HFFc6 (cell line): ENCODE data around the gene RTP4. TPM values are rescaled to one million over a fixed set of nuclear protein-coding genes. Genes with fewer than 3 reads are reported as not detected.

ENCODE experiments used
- DNase-seq: peaks from one replicate; pipeline ENCODE4 v3.0.0-alpha.2; 2018
- H3K27ac Mint-ChIP-seq: 2 replicates; pipeline ENCODE4 v1.8.0; 2020; ENCODE audit warnings: mild to moderate bottlenecking, mixed read lengths
- H3K27me3 Mint-ChIP-seq: 2 replicates; pipeline ENCODE4 v1.8.0; 2021; ENCODE audit warnings: mild to moderate bottlenecking, moderate library complexity, mixed read lengths; ENCODE audit not compliant: insufficient read depth
- H3K36me3 Mint-ChIP-seq: 2 replicates; pipeline ENCODE4 v1.8.0; 2021; ENCODE audit warnings: low read depth, mixed read lengths
- H3K4me1 Mint-ChIP-seq: 2 replicates; pipeline ENCODE4 v1.8.0; 2020; ENCODE audit warnings: low read depth, mixed read lengths
- H3K4me3 Mint-ChIP-seq: 2 replicates; pipeline ENCODE4 v1.8.0; 2020; ENCODE audit warnings: mild to moderate bottlenecking, moderate library complexity, mixed read lengths
- H3K9me3 Mint-ChIP-seq: 2 replicates; pipeline ENCODE4 v1.8.0; 2020; ENCODE audit warnings: mild to moderate bottlenecking, mixed read lengths
- total RNA-seq, 6 experiments: library from RNA; stranded (reverse); fragmentation: NEBNext Ultra II Directional; extraction: Animal tissue kit (Norgen Biotek cat#: 25700); gene quantifications; 2 replicates in 1 of 6; 3 replicates in 5 of 6; pipeline ENCODE4 v1.2.3, GENCODE V29; 2021
- TF ChIP-seq, protein P1 (sequence below): fragments of 200-600 bp; sonication (generic); IDR thresholded peaks from 2 replicates; pipeline ENCODE4 v1.5.0; 2021; ENCODE audit warnings: antibody characterized with exemption, mild to moderate bottlenecking

RTP4 gene
- total RNA-seq, 6 experiments from 2014 or later, result 0.13 TPM; not detected in 5

DNA sequence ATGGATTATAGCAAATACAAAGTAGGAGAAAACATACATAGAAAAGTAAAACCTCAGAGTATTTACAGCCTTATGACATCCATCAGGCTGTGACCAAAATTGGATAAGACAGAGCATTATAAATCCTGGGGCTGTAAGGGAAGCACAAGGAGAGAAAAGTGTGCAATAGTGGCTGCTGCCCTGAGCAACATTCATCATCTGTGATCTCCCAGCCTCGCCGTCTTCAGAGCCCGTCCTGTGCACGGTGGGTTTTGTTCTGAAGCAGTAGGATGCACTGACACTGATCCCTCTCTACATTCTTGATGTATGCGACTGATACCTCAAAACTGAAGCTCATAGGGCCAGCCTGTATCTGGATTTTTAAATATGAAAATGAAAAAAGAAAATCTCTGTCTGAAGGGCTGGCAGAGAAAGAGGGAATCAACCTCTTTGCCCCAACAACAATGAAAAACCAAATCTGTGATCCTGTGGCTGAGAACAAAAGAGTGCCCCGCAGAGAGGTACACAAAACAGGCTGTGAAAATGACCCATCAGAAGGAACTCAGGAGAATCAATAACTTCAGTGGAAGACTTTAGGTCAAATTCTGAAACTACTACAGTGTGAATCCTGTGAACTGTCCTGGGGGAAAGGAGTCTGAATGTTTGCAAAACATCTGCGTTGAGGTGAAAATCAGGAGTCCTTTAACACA is 8.2 kb upstream of the RTP4 start:
- TF ChIP-seq, protein P1, sequence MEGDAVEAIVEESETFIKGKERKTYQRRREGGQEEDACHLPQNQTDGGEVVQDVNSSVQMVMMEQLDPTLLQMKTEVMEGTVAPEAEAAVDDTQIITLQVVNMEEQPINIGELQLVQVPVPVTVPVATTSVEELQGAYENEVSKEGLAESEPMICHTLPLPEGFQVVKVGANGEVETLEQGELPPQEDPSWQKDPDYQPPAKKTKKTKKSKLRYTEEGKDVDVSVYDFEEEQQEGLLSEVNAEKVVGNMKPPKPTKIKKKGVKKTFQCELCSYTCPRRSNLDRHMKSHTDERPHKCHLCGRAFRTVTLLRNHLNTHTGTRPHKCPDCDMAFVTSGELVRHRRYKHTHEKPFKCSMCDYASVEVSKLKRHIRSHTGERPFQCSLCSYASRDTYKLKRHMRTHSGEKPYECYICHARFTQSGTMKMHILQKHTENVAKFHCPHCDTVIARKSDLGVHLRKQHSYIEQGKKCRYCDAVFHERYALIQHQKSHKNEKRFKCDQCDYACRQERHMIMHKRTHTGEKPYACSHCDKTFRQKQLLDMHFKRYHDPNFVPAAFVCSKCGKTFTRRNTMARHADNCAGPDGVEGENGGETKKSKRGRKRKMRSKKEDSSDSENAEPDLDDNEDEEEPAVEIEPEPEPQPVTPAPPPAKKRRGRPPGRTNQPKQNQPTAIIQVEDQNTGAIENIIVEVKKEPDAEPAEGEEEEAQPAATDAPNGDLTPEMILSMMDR, result no peak
- Mint-ChIP-seq H3K4me3 (no peak overlapping the region), H3K4me1 (no peaks in the 10 kb centered on the region), H3K27ac (no peak overlapping the region), H3K9me3 (no peaks in the 10 kb centered on the region), H3K36me3 (no peaks in the 10 kb centered on the region), H3K27me3 (peaks cover 9% of the 10 kb centered on the region)
- DNase-seq, result no peak

DNA sequence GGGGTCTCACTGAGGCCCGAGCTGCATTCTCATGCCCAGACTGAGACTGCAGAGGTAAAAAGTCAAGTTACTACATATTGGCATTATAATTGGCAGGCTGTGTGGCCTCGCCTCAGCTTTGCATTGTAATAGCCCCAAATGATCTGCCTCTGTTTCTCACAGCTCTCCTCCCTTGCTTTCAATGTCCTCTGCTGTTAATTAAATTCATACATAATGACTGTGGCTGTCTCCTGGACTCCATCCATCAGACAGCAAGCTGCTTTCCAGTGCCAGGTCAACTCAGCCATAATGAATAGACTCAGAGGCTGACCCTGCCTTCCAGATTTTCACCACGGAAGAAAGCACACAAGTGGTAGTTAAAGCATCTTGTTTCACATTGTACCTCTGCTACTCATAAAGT is 7.6 kb upstream of the RTP4 start:
- Mint-ChIP-seq H3K9me3 (no peaks in the 10 kb centered on the region), H3K27ac (no peak overlapping the region), H3K4me1 (no peaks in the 10 kb centered on the region), H3K4me3 (no peak overlapping the region), H3K27me3 (peaks cover 9% of the 10 kb centered on the region), H3K36me3 (no peaks in the 10 kb centered on the region)
- no peak for DNase-seq
- TF ChIP-seq, protein P1, result no peak

DNA sequence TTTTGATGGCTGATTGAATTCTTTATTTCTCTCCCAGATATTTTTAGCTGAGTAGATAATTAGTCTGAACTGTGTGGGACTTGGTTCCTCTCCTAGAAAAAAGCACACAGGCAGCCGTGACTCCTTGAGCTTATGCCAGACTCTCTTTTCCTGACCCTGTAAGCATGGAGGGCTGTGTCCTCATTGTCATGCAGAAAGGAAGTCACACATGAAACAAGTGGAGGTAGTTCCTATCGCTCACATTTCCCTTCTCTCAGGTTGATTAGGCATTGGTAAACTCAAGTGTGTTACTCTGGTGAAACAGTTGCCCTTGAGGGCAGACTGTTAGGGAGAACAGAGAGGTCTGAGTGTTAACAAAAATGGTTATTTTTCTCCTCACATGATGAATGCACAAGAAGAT is 6.3 kb upstream of the RTP4 start:
- no peaks in the 10 kb centered on the region for H3K36me3 Mint-ChIP-seq
- peaks cover 13% of the 10 kb centered on the region for H3K27me3 Mint-ChIP-seq
- TF ChIP-seq, protein P1, result no peak
- no peak for DNase-seq
- H3K4me3 Mint-ChIP-seq, result no peak overlapping the region
- H3K27ac Mint-ChIP-seq, result no peak overlapping the region
- no peaks in the 10 kb centered on the region for H3K9me3 Mint-ChIP-seq
- H3K4me1 Mint-ChIP-seq, result no peaks in the 10 kb centered on the region

DNA sequence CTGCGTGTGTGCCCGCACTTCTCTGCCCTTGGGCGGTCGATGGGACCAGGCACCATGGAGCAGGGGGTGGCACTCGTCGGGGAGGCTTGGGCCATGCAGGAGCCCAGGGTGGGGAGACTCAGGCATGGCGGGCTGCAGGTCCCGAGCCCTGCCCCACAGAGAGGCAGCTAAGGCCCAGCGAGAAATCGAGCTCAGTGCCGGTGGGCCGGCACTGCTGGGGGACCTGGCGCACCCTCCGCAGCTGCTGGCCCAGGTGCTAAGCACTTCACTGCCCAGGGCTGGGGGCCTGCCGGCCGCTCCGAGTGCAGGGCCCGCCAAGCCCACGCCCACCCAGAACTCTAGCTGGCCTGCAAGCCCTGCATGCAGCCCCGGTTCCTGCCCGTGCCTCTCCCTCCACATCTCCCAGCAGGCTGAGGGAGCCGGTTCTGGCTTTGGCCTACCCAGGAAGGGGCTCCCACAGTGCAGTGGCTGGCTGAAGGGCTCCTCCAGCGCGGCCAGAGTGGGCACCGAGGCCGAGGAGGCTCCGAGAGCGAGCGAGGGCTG is 553 bp upstream of the RTP4 start:
- Mint-ChIP-seq H3K4me3 (no peak overlapping the region; the same call in none of the 2 replicates), H3K27ac (no peak overlapping the region), H3K27me3 (peaks cover 10% of the 10 kb centered on the region), H3K4me1 (peaks cover 9% of the 10 kb centered on the region; the same call in 1 of the 2 replicates), H3K36me3 (no peaks in the 10 kb centered on the region), H3K9me3 (no peaks in the 10 kb centered on the region)
- TF ChIP-seq, protein P1, result no peak
- DNase-seq, result no peak

DNA sequence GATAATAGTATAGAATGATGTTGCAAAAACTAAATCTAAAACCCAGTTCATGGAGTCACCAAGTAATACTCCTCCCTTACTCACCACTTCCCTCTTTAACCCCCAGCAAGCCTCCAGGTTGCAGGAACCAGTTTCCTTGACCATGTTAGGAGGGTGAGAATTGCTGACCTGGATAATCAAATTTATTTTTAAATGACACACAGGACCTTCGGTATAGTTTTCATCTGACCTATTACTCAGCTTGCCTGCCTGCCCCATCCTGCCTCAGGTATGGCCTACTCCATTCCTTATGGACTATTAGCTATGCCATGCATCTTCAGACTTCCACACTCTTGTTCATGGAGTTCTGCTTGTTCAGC is 883 bp downstream of the RTP4 start:
- peaks cover 18% of the 10 kb centered on the region for H3K27me3 Mint-ChIP-seq
- no peak overlapping the region for H3K27ac Mint-ChIP-seq

More for the DNA sequence above, 883 bp downstream of the RTP4 start:
- Mint-ChIP-seq H3K36me3 (no peaks in the 10 kb centered on the region), H3K4me3 (no peak overlapping the region), H3K9me3 (no peaks in the 10 kb centered on the region), H3K4me1 (peaks cover 9% of the 10 kb centered on the region; the same call in 1 of the 2 replicates)
- no peak for DNase-seq
- TF ChIP-seq, protein P1, result no peak
